ENCODE results near the gene LAMA5.
A peak's percentile ranks its signal among the peaks of the same experiment; 100 is the strongest.

The LAMA5 gene

GRCh38 chr20:62403331-62403730 lies 36.2 kb upstream of the LAMA5 start:
- DNase-seq = no peak

- DNase-seq = no peak
Observed at GRCh38 chr20:62402456-62403150, 35.5 kb upstream of the LAMA5 start.

- peak in 1 of 2 experiments; percentile 65 for DNase-seq
Observed at GRCh38 chr20:62401331-62401779, 34.2 kb upstream of the LAMA5 start.

- DNase-seq = no peak
Observed at GRCh38 chr20:62400541-62400940, 33.4 kb upstream of the LAMA5 start.

GRCh38 chr20:62400021-62400420 lies 32.9 kb upstream of the LAMA5 start:
- DNase-seq = no peak

- DNase-seq = no peak
Observed at GRCh38 chr20:62398120-62398821, 31.2 kb upstream of the LAMA5 start.

- DNase-seq = no peak
Observed at GRCh38 chr20:62396367-62397239, 29.5 kb upstream of the LAMA5 start.

- peak in 1 of 2 experiments; percentile 60 for DNase-seq
Observed at GRCh38 chr20:62395311-62396242, 28.5 kb upstream of the LAMA5 start.

GRCh38 chr20:62394248-62395245 lies 27.4 kb upstream of the LAMA5 start:
- no peak for DNase-seq

- no peak for DNase-seq
Observed at GRCh38 chr20:62393830-62394229, 26.7 kb upstream of the LAMA5 start.

- no peak for DNase-seq
Observed at GRCh38 chr20:62393335-62393665, 26.2 kb upstream of the LAMA5 start.

- DNase-seq = no peak
Observed at GRCh38 chr20:62392621-62393334, 25.7 kb upstream of the LAMA5 start.

- DNase-seq = no peak
Observed at GRCh38 chr20:62392077-62392418, 24.9 kb upstream of the LAMA5 start.

GRCh38 chr20:62391165-62392076 lies 24.3 kb upstream of the LAMA5 start:
- DNase-seq = no peak

GRCh38 chr20:62390317-62391164 lies 23.4 kb upstream of the LAMA5 start:
- DNase-seq = no peak

- no peak for DNase-seq
Observed at GRCh38 chr20:62389601-62390087, 22.5 kb upstream of the LAMA5 start.

GRCh38 chr20:62388839-62389600 lies 21.9 kb upstream of the LAMA5 start:
- no peak for DNase-seq
